A172 (cell line): Measurements from ENCODE around the gene AK8. TPM values are rescaled to one million over a fixed set of nuclear protein-coding genes. Genes with fewer than 3 reads are reported as not detected.
A peak's percentile ranks its signal among the peaks of the same experiment; 100 is the strongest.
"Not testable (repeated sequence)": the region's sequence is repeated elsewhere in the genome, so short reads cannot be mapped to it uniquely, and the experiment has no call there.

Source experiments
- DNase-seq: peaks from one replicate; pipeline ENCODE4 v3.0.0-alpha.2; 2015; ENCODE audit warnings: low spot score
- total RNA-seq: library from RNA; depleted of rRNA; stranded (reverse); fragments of >200 nt; shearing (Covaris generic); gene quantifications from 2 replicates; pipeline ENCODE4 v1.2.3, GENCODE V29; 2014

Gene AK8
- total RNA-seq, 1 experiment from 2014 or later: 0.90 TPM

- no peak for DNase-seq
Observed at GRCh38 chr9:132797861-132798659, 80.0 kb downstream of the AK8 start.

DNA sequence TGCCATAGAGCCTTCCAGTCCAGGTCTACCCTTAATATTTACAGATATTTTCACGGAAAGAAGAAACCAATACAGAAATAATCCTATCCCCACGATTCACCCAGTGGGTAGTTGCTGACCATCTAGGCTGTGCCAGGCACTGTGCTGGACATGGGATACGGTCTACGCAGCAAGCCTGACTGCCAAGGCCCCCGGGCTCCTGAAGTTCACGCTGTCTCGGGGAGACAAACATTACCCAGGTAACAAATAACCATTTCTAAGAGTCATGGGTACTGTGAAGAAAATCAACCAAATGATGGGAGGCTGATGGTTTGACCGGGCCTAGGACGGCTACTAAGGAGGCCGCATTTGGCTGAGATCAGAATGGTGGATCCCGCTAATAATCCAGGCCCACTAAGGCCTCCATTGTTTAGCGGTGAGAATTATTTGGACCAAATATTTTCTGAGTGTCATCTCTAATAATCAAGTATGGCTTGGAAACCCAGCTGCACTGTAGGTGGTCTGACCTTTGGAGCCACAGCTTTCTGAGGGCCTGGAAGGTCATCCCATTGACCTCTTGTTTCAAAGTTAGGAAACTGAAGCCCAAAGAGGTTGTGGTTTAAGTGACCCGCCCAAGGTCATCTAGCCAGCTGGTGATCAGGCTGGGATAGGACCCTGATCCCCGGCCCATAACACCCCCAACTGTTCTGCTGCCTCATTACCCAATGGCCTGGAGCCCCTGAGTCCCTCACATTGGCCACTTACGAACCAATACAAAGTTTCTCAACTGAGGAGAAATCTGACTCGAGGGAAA lies 82.4 kb downstream of the AK8 start:
- no peak for DNase-seq

DNA sequence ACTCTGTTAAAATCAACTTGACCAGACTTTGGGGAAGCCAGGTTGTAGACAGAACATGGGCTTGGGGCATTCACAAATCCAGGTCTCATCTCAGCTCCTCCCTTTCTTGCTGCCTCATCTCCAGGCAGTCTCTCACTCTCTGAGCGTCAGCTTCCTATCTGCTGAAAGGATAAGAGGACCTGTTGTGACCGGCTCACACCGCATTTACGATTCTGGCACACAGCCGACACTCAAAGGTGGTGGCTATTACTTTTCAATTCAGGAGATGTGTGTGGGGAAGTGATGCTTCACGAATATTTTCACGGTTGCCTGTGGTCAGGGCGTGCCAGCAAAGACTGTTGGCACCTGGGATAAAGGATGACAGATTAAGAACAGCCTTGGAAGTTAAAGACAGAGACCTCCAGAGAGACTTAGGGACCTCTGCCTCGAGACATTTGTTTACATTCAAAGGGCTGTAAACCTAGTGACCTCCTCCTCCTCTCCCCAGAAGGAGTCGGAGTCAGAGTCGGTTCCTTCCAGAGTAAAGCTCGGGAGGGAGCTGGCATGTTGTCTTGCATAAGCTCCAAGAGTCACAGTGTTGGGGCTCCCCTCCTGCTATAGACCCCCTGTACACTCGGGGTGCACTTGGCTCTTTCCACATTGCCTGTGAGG lies 83.2 kb downstream of the AK8 start:
- DNase-seq: no peak

DNA sequence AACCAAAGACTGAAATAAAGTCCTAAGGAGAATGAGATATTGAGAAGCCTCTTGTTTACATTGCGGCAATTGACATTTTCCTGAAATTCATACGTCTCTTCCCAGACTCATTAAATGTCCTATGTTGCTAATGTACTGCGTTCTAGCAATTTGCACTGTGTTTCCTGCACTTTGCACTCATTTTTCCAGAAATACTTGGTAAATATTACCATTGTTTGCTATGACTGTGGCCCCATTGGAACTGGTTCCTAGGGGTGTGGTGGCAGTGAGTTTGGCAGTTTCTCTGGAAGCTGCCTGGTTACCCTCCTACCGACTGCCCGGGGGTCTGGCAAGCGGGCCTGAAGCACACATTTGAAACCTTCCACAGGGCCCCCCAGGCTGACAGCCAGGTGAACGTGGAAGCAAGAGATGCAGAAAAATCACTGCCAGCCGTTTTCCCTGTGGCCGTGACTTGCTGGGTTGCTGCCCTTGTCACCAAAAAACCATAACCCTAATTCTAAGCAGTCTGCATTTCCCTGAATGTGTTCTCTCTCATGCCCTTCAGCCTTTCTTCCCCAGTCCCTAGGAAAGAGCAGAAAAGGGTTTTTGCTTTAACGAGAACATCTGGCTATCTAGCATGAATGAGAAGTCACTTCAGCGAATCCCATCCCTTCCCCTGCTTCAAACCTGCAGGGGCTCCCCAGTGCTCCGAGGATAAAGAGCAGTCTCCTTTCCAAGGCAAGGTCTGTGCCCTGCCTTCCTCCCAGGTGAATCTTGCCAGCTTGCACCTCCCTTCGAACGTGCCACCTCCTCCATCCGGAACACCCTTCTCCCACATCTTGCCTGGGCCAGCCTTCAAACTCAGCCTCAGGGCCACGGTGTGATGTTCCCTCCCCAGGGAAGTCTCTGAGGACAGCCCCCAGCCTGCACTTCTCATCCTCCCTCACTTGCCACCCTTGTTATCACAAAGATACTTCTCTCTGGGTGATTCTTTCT lies 84.2 kb downstream of the AK8 start:
- no peak for DNase-seq

GRCh38 chr9:132792547-132792946 lies 85.5 kb downstream of the AK8 start:
- no peak for DNase-seq

DNA sequence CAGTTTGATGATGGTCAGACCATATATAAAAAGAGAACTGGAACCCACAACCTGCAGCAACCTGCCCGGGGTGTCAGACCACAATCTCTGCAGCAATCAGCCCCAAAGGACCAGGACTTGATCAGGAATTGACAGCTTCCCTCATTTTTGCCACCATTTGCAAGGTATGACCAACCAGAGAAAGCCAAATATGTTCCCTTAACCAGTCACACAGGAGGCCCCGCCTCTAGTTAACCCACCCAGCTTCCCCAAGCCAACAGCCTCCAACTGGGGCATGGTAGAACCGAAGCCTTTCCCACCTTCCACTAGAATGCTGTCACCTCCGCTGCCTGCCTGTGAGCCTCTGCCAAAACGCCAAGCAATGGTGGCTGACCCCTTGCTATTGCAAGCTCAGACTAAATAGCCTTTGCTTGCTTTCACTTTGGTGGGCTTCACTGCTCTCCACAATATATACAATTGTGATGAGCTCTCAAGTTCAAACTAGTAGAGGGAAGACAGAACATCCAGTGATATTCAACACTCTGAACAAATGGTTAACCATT lies 86.3 kb downstream of the AK8 start:
- no peak for DNase-seq

DNA sequence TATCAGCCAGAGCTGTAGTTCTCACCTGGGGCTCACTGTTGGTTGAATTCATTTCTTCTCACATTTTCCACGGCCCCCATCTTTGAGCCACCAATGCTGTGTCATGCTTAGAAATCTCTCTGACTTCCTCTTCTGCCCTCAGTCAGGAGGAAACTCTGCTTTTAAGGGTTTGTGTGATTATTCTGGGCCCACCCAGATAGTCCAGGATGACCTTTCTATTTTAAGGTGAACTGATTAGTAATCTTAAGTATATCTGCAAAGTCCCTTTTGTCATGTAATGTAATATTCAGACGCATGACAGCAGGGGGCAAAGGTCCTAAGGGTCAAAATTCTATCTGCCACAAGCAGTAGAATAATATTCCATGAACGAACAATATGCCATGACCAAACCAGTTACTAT lies 88.4 kb downstream of the AK8 start:
- no peak for DNase-seq

DNA sequence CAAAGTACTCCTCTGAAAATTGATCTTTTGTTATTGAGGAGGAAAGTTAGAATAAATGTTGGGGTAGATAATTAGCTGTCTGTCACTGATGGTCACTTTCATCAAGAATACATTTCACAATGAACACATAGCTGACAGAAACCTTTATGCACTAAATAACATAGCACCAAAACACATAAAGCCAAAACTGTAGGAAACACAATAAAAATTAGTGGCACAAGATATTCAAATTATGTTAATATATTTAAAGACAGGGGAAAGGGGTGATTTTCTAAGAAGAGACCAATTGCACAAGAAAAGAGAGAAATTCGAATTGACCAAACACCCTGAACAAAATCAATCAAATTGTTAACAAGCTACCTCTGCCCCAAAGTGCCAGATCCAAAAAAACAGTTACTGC lies 89.7 kb downstream of the AK8 start:
- DNase-seq: no peak

DNA sequence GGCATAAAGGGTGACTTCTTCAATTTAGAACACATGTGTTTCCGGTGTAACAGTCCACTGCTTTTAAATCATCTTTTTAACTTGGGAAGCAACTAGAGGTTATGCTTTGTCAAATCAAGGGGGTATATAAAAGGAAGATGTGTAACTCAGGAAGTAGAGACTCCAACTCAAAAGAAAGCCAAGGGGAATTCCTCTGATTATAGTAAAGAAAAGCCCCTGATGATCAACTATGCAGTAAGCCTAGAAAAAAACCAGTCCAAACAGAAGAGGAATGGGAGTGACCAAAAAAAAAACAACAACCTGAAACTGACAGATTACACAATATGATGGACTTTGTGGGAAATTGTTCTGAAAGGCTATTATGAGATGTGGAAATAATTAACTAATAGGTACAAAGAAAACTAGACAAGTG lies 90.3 kb downstream of the AK8 start:
- peak; percentile 13 for DNase-seq

DNA sequence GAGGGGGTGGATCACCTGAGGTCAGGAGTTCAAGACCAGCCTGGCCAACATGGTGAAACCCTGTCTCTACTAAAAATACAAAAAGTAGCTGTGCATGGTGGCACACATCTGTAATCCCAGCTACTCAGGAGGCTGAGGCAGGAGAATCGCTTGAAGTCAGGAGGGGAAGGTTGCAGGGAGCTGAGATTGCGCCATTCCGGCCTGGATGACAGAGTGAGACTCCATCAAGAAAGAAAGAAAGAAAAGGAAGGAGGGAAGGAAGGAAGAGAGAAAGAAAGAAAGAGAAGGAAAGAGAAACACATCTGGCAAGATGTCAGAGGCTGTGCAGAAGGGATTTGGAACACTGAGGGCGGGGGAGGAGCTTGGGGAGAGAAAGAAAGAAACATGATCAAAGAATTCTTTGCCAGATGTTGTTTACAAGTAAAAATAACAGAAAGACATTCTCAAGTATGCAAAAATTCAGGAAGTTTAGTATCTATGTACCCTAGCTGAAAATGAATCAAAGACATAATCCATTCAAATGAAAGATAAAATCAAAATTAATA lies 93.7 kb downstream of the AK8 start:
- no peak for DNase-seq

DNA sequence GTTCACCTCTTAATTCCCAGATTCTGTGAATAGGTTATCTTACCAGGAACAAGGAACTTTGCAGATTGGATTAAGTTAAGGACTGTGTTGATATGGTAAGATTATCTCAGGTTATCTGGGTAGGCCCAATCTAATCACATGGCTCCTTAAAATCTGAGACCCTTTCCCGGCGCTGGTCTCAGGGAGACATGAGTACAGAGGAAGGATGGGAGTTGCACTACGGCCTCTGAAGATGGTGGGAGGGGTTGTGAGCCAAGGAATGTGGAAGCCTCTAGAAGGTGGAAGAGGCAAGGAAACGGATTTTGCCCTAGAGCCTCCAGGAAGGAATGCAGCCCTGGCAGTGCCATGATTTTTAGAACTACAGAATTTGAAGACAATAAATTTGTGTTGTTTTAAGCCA lies 95.1 kb downstream of the AK8 start:
- no peak for DNase-seq

GRCh38 chr9:132782037-132782436 lies 96.0 kb downstream of the AK8 start:
- DNase-seq: no peak

DNA sequence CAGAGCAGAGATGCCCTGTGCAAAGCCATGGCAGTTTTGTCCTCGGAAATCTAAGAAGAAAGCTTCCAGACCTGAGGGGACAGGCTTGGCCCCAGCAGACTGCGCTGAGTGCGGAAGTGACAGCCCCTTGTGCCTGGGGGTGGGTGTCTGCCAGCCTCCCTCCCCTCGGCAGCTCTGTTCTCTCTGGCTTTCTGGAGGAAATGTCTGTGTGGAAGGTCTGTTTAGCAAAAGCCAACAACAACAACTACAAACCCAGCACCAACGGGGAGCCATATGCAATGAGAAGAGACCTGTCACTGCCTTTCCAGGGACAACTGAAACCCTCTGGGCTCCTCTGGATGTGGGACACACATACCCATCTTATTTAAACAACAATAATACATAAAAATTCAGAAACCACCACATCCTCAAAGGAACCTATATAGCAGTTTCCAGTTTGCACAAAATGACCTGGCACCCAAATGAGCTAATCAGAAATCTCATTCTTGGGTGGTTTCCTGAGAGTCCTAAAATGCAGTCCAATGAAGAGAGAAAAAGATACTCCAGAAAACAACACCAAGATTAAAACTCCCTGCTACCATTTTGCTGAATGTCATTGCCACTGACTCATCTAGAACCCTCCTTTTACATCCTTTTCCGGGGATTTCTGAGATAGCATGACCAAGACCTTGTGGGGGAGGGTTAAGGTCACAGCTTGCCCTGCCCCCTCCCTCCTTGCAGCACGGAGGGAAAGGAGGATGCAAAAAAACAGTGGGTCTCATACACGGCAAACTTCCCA lies 97.7 kb downstream of the AK8 start:
- peak; percentile 21 for DNase-seq

GRCh38 chr9:132776891-132777290 lies 101.2 kb downstream of the AK8 start:
- DNase-seq: no peak

DNA sequence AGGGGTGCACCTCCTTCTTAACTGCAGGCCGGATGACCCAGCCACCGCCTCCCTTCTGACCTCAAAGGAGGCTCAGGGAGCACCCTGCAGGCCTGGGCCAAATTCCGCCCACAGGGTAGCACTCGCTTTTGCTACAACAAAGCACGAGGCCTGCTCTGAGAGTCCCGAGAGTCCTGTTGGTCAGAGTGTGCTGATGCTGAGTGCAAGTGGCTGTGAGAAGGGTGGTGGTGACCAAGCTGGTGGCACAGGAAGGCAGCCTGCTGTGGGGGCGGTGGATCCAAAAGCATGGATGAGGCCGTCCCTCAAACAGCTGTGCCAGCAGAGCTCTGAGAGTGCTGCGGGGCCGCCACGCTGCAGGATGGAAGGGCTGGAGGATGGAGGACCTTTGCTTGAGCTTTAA lies 101.8 kb downstream of the AK8 start:
- DNase-seq: no peak

DNA sequence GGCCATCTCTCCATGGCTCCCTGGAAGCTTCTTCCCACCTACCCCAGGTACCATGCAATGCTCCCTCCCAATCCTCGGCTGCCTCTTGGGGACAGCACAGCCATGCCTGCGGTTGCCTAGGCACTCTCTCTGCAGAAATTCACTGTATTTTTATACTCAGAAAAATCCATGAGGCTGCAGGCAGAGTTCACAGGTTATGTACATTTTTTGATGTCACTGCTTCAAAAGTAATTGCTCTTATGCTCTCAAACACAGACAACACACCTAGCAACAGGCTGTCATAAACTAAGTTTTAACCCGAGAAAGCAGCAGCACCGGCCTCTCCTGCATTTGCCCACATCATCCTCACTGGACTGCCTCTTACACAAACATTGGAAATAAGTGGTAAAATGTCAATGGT lies 102.4 kb downstream of the AK8 start:
- no peak for DNase-seq

- no peak for DNase-seq
Observed at GRCh38 chr9:132774886-132775285, 103.2 kb downstream of the AK8 start.

GRCh38 chr9:132773764-132774339 lies 104.2 kb downstream of the AK8 start:
- no peak for DNase-seq

GRCh38 chr9:132773093-132773492 lies 105.0 kb downstream of the AK8 start:
- no peak for DNase-seq

DNA sequence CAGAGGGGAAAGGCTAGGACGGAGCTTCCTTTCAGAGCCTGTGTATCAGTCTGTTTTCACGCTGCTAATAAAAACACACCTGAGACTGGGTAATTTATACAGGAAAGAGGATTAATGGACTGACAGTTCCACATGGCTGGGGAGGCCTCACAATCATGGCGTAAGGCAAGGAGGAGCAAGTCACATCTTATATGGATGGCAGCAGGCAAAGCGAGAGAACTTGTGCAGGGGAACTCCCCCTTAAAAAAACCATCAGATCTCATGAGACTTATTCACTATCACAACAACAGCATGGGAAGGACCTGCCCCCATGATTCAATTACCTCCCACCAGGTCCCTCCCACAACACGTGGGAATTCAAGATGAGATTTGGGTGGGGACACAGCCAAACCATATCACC lies 106.3 kb downstream of the AK8 start:
- DNase-seq: not testable (repeated sequence)
